ENCODE results near the gene SLC6A18. TPM values are rescaled to one million over a fixed set of nuclear protein-coding genes. Genes with fewer than 3 reads are reported as not detected.

SLC6A18 gene
- total and polyA plus RNA-seq, 10 of the 15 experiments (the other 5 are each of a cell fraction or from before 2014, with no cell fraction given), result not detected

DNA sequence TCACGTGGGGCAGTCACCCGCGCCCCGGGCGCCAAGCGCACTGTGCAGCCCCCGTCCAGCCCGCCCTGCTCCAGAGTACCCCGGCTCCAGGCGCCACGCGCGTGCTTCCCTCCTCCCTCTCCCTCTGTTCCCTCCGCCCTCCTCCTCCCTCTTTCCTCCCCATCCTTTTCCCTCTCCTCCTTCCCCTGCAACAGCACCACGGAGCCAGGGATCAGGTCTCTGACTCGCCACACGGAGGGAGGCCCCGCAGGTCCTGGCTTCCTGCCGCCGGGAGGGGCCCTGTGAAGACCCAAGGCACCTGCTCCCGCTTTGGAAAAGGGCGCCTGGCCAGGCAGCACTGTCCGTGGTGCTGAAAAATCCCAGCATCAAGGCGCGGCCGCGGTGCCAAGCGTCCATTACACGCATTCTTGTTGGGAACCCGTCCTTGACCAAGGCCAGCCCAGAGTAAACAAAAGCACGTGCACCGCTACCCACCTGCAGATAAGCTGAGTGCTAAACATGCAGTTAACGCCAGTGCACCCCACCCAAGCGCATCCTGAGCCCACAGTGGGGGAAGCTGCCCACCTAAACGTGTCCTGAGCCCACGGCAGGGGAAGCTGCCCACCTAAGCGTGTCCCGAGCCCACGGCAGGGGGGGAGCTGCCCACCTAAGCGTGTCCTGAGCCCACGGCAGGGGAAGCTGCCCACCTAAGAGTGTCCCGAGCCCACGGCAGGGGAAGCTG lies 21.7 kb downstream of the SLC6A18 start:
- Histone ChIP-seq H3K4me3 (no peak overlapping the region), H4K20me1 (ENCODE audit: control insufficient read depth, insufficient read depth) (no peaks in the 10 kb centered on the region), H3K9me3 (replicated peaks; ENCODE audit: control insufficient read depth, insufficient read depth, low read length) (no peaks in the 10 kb centered on the region), H3K79me2 (ENCODE audit: control insufficient read depth, insufficient read depth, low read length) (no peaks in the 10 kb centered on the region), H3K27me3 (replicated peaks in 1 of 2; ENCODE audit: control insufficient read depth in 2 of 2, insufficient read depth in 2 of 2, low read length in 1 of 2) (no peaks in the 10 kb centered on the region; a peak in 1 of 4 replicates), H3K36me3 (ENCODE audit: control insufficient read depth in 2 of 2, insufficient read depth in 2 of 2, low read length in 1 of 2) (no peaks in the 10 kb centered on the region), H3K4me2 (ENCODE audit: control insufficient read depth, insufficient read depth) (no peak overlapping the region), H3K9ac (ENCODE audit: control insufficient read depth, insufficient read depth, low read length) (no peak overlapping the region), H3K27ac (ENCODE audit: control insufficient read depth, insufficient read depth) (no peak overlapping the region), H2AFZ (ENCODE audit: control insufficient read depth, low read depth, low read length) (no peak overlapping the region), H3K4me1 (ENCODE audit: control insufficient read depth, insufficient read depth, low read length) (no peaks in the 10 kb centered on the region)
- DNase-seq (ENCODE audit: low read depth, low spot score) (no peak), FAIRE-seq (no peak), ATAC-seq (no peak)
- in situ Hi-C loops (cut with MboI) (no loop called here), intact Hi-C loops (cut with micrococcal nuclease; ENCODE audit: unreplicated experiment) (no loop called here)
- ChIA-PET CTCF (no interaction called here), SMC1A (ENCODE audit: uncharacterized antibody, unreplicated experiment) (no interaction called here), POLR2A (no interaction called here), RAD21 (ENCODE audit: unreplicated experiment) (no interaction called here)
- BruUV-seq (replicated peaks), result no TSS peak
- WGBS (ENCODE audit: insufficient coverage, insufficient replicate concordance, low lambda C conversion rate, missing lambda C conversion rate), result 18% methylated on average over 41 of the region's 43 CpGs
- TF ChIP-seq CEBPB (IDR thresholded peaks at IDR 0.05; ENCODE audit: borderline replicate concordance in 1 of 2, low read depth in 2 of 2, low read length in 2 of 2), result no peak
- TF ChIP-seq SUPT20H (IDR thresholded peaks at IDR 0.05; ENCODE audit: borderline replicate concordance, control insufficient read depth, low read depth, low read length), result no peak
- TF ChIP-seq, protein P1, sequence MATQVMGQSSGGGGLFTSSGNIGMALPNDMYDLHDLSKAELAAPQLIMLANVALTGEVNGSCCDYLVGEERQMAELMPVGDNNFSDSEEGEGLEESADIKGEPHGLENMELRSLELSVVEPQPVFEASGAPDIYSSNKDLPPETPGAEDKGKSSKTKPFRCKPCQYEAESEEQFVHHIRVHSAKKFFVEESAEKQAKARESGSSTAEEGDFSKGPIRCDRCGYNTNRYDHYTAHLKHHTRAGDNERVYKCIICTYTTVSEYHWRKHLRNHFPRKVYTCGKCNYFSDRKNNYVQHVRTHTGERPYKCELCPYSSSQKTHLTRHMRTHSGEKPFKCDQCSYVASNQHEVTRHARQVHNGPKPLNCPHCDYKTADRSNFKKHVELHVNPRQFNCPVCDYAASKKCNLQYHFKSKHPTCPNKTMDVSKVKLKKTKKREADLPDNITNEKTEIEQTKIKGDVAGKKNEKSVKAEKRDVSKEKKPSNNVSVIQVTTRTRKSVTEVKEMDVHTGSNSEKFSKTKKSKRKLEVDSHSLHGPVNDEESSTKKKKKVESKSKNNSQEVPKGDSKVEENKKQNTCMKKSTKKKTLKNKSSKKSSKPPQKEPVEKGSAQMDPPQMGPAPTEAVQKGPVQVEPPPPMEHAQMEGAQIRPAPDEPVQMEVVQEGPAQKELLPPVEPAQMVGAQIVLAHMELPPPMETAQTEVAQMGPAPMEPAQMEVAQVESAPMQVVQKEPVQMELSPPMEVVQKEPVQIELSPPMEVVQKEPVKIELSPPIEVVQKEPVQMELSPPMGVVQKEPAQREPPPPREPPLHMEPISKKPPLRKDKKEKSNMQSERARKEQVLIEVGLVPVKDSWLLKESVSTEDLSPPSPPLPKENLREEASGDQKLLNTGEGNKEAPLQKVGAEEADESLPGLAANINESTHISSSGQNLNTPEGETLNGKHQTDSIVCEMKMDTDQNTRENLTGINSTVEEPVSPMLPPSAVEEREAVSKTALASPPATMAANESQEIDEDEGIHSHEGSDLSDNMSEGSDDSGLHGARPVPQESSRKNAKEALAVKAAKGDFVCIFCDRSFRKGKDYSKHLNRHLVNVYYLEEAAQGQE (IDR thresholded peaks at IDR 0.05; ENCODE audit: low read depth, low read length), result peak; percentile 91
